ENCODE results near the gene GIGYF2.

GIGYF2 gene

GRCh38 chr2:232771870-232772269, 74.7 kb downstream of the GIGYF2 start:
- no peak for DNase-seq (ENCODE audit: low read depth)
- no peak overlapping the region for H3K4me3 ChIP-seq (ENCODE audit: low read depth, low read length)
- no peak for TF ChIP-seq CTCF (IDR thresholded peaks at IDR 0.05; ENCODE audit: low read depth, low read length)
- TF ChIP-seq MYC (IDR thresholded peaks at IDR 0.05; ENCODE audit: low read depth, low read length), result no peak
- TF ChIP-seq MAX (IDR thresholded peaks at IDR 0.05; ENCODE audit: low read depth, low read length), result no peak
- TF ChIP-seq POLR2A (IDR thresholded peaks at IDR 0.05; ENCODE audit: extremely low read depth, insufficient read length), result no peak

DNA sequence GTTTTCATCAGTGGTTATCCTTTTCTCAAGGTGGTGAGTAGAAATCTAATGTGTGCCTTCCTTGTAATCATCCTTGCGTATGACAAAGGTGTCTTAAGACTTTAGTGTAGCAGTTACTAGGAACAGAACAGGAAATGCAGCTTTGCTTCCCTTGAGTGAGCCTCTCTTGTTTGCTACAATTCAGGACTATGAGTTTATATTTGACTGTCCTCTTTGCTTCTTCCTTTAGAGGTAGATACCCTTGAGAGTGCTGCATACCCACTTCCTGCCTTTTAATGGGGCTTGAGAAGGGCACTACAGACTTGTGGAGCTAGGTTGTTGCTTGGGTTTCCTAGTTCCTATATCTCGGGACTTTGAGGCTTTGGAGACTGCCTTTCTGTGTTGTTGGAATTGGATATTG, 75.4 kb downstream of the GIGYF2 start:
- TF ChIP-seq MYC (IDR thresholded peaks at IDR 0.05; ENCODE audit: low read depth, low read length) (no peak), CTCF (IDR thresholded peaks at IDR 0.05; ENCODE audit: low read depth, low read length) (no peak), POLR2A (IDR thresholded peaks at IDR 0.05; ENCODE audit: extremely low read depth, insufficient read length) (no peak), MAX (IDR thresholded peaks at IDR 0.05; ENCODE audit: low read depth, low read length) (no peak)
- DNase-seq (ENCODE audit: low read depth), result no peak
- H3K4me3 ChIP-seq (ENCODE audit: low read depth, low read length), result no peak overlapping the region

DNA sequence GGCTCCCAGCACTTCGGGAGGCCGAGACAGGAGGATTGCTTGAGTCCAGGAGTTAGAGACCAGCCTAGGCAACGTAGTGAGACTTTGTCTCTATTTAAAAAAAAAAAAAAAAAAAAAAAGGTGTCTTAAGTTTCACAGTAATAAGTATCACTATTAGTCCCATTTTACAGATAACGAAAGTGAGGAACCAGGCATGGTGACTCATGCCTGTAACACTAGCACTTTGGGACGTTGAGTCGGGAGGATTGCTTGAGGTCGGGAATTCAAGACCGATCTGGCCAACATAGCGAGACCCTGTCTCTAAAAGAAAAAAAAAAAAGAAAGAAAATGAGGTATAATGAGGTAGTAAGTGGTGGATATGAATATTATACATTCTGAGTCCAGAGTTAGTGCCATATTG, 76.7 kb downstream of the GIGYF2 start:
- no peak for DNase-seq (ENCODE audit: low read depth)
- TF ChIP-seq MAX (IDR thresholded peaks at IDR 0.05; ENCODE audit: low read depth, low read length) (no peak), CTCF (IDR thresholded peaks at IDR 0.05; ENCODE audit: low read depth, low read length) (no peak), MYC (IDR thresholded peaks at IDR 0.05; ENCODE audit: low read depth, low read length) (no peak), POLR2A (IDR thresholded peaks at IDR 0.05; ENCODE audit: extremely low read depth, insufficient read length) (no peak)
- H3K4me3 ChIP-seq (ENCODE audit: low read depth, low read length), result no peak overlapping the region

DNA sequence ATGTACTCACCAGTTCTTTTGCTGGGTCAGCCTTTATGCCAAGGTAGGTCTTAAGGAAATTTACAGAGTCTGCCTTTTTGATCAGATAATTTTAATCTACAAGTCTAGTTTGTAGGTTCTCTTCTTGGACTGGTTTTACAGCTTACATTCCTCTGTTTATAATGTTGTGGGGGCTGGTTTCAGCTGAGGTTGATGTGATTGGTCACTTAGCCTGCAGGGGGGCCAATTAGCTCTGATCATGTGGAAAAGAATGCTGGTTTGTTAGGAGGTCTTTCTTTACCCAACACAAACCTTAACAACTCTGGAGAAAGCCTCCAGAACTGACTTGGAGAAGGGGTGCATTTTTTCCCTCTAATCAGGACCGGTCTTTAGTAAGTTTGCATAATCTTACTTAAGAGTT, 79.3 kb downstream of the GIGYF2 start, which contains the start of gene KCNJ13:
Gene KCNJ13 (minus strand): TSS at position 131 of the 400 bp plus-strand sequence. CDS start 5,203 bp downstream, outside the sequence.
- H3K4me3 ChIP-seq (ENCODE audit: low read depth, low read length), result no peak within 1 kb of the TSS
- no peak for TF ChIP-seq CTCF (IDR thresholded peaks at IDR 0.05; ENCODE audit: low read depth, low read length)
- TF ChIP-seq MAX (IDR thresholded peaks at IDR 0.05; ENCODE audit: low read depth, low read length), result no peak
- no peak for TF ChIP-seq MYC (IDR thresholded peaks at IDR 0.05; ENCODE audit: low read depth, low read length)
- TF ChIP-seq POLR2A (IDR thresholded peaks at IDR 0.05; ENCODE audit: extremely low read depth, insufficient read length), result no peak
- no peak for DNase-seq (ENCODE audit: low read depth)

GRCh38 chr2:232777276-232777675, 80.1 kb downstream of the GIGYF2 start:
- H3K4me3 ChIP-seq (ENCODE audit: low read depth, low read length), result no peak overlapping the region
- TF ChIP-seq MAX (IDR thresholded peaks at IDR 0.05; ENCODE audit: low read depth, low read length), result no peak
- TF ChIP-seq MYC (IDR thresholded peaks at IDR 0.05; ENCODE audit: low read depth, low read length), result no peak
- TF ChIP-seq CTCF (IDR thresholded peaks at IDR 0.05; ENCODE audit: low read depth, low read length), result no peak
- TF ChIP-seq POLR2A (IDR thresholded peaks at IDR 0.05; ENCODE audit: extremely low read depth, insufficient read length), result no peak
- no peak for DNase-seq (ENCODE audit: low read depth)

DNA sequence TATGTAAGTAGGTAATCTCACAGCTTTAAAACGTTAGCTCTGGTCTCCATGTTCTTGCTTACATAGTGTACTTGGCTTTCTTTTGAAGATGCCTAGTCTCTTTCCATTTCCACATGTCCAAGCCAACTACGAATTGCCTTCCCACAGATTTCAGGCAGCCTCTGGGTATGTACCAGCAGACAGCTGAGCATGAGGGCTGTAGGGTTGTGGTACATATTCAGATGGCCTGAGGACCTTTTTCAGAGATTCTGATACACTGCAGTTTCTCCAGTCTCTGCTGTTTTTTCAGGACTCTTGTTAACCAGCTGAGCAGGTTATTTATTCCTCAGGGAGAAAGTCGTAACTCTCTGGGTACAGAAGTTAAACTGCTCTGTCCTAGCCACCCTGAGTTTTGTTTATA, 82.3 kb downstream of the GIGYF2 start:
- H3K4me3 ChIP-seq (ENCODE audit: low read depth, low read length), result no peak overlapping the region
- no peak for DNase-seq (ENCODE audit: low read depth)
- no peak for TF ChIP-seq POLR2A (IDR thresholded peaks at IDR 0.05; ENCODE audit: extremely low read depth, insufficient read length)
- no peak for TF ChIP-seq CTCF (IDR thresholded peaks at IDR 0.05; ENCODE audit: low read depth, low read length)
- no peak for TF ChIP-seq MAX (IDR thresholded peaks at IDR 0.05; ENCODE audit: low read depth, low read length)
- TF ChIP-seq MYC (IDR thresholded peaks at IDR 0.05; ENCODE audit: low read depth, low read length), result no peak

Data from NB4 (cell line).